Measurements from ENCODE around the gene PITX1.

The PITX1 gene

DNA sequence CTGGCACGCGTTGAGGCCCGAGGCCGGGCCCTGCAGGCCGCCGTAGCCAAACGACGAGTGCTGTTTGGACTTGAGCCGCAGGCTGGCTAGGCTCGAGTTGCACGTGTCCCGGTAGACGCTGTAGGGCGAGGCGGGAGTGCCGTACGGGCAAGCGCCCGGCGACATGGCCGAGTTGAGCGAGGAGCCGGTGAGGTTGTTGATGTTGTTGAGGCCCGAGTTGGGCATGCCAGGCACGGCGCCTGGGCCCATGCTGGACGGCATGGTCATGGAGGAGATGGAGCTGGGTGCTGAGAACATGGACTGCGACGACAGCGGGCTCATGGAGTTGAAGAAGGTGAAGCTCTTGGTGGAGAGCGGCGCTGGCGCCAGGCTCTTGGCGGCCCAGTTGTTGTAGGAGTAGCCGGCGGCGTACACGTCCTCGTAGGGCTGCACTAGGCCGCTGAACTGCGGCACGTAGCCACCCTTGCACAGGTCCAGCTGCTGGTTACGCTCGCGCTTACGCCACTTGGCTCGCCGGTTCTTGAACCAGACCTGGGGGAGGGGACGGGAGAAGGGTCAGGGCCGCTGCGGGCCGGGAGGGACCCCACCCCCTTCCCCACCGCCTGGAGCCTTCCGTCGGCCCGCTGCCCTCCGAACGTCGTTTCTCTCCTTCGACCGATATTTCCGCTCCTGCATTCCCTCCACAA is 5.1 kb downstream of the PITX1 start:
- no peak for DNase-seq (ENCODE audit: low spot score)

DNA sequence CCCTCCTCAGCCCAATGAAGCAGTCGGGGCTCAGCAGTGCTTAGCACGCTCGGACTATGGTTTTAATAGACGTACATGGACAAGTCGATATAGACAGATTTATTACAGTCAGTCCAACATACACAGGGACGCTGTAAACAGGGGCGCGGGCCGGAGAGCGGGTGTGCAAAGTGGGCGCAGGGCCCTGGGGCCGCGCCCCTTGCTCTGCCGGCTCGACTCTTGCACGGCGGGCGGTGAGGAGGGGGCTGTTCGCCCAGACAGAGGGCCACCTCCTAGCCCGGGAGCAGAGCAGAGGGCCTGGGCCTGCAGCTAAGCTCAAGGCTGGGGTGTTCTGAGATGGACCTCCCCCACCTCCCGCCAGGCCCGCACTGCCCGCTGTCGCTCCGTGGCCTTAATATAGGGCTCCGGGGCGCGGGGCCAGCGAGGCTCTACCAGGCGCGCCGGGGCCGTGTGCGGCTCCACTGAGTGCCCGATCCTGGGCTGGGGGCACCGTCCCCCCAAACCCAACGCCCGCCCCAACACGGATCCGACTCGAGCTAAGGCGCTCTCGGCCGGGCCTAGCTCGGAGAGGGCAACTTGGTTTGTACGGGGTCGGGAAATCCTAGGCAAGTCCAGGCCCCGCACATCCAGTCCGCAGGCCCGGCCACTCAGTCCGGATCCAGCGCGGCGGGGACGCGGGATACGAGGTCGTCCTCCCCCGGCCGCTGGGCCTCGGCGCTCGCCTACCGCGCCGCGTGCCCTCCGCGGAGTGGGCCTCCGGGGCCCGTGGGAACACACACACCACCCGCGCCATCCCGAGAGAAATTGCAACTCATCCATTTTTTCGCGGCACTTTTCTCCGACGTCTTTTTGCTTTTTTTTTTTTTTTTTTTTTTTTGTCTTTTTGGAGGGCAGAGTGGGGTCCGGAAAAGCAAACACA is 6.1 kb downstream of the PITX1 start:
- DNase-seq (ENCODE audit: low spot score): no peak

DNA sequence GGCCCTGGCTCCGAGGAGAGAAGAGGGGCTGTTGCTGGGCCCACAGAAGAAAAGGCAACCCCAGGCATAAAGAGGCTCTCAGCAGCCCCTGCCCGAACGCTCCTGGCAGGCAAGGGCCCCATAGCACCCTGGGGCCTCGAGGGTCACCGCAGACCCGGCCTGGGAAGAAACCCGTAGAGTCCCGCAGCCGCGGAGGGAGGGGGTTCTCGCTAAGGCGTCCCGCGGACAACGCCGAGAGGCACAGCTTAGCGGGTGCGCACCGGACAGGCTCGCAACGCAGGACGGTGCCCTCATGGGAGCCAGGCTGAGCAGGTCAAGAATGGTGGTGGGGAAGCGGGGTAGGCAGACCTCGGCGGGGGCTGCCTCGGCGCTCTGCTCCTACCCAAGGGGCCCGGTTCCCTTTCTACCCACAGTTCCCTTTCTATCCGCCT is 6.7 kb downstream of the PITX1 start:
- DNase-seq (ENCODE audit: low spot score): no peak

DNA sequence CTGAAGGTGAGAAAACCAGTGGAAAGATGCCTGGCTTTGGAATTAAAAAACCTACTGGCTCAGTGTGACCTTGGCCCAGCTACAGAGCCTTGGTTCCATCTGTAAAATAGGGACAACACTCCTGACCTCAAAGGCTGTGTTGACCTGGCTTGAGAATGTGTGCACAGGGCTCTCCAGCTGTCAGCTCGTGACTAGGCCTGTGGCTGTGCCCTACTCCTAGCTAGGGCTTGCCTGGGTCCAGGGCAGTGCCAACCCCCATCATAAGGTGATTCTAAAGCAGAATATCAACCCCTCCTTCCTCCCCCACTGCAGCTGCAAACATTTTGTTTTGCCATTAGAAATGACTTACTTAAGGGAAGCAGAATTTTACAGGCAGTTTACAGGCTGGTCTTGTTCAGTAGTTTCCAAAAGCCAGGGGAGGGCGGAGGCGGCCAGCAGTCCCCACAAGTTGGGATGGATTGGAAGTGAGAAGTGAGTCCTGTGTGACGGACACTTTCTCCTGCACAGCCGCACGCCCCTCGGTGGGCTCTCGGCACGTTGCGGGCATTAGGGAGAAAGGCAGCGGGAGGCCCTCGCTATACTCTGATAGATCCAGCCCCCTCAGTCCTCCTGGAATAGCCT is 7.3 kb downstream of the PITX1 start:
- DNase-seq (ENCODE audit: low spot score): no peak

DNA sequence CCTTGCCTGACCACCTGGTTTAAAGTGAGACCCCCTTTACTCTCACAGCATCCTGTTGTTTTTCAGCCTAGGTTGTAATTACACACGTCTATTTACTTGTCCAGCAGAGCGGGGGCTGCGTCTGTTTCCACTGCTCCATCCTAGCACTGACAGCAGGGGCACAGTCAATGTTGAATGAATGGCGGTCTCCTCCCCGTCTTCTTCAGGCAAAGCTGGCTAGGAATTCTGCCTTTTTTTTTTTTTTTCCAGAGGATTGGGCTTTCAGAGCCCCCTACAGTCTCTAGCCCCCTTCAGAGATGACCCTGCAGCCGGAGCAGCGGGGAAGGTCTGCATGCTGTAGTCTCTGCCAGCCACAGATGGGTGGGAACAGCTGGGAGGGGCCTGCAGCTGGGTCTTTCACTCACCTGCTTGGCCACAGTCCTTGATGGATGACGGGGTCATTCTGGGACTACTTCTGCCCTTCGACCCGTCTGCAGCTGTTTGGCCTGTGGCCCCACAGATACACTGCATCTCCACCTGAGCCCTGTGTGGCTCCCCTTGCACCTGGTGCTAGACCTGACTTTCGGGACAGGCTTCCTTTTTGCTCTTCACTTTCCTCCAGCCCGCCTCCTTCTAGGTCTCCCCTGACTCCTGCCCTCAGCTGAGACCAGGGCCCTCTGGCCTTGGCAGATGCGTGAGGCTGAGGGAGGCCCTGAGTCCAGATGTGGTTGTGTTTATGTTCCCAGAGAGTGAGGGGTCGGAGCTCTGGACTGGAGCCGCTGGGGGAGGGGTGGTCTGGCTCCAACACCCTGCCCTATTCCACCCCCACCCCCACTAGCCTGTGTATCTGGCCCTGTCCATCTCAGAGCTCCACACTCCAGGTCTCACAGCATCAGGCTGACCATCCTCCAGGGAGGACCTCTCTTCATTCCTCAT is 8.0 kb downstream of the PITX1 start:
- DNase-seq (ENCODE audit: low spot score): no peak

DNA sequence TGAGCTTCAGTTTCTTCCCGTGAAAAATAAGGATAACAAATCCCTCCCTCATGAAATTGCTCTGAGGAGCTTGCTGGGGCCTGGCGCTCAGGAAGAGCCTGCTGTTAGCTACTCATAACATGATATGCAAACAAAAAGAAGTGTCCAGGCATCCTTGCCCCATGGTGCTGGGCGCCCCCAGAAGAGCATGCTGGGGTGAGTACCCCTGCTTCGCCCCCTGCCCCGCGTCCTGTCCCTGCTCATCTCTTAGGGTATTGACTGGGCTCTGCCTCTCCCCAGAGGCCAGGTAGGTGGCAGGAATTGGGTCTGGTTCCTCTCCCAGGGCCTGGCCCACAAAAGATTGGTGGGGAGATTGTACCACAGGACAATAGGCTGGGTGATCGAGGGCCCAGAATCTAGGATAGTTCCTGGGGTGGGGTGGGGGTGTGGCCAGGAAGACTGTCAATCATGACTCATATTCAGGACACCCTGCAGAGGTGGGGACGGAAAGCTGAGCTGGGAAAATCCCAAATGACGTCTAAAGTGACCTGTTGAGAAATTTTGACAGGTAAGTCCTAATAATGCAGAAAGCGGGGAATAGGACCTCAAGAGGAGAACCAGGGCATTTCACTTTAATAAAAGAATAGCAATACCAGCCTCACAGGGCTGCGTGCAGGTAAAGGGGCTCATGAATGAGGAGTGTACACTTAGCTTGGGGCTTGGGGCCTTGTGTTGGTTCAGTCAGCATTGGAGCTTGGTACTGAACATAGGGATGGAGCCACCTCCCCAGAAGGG is 8.9 kb downstream of the PITX1 start:
- DNase-seq (ENCODE audit: low spot score): no peak

DNA sequence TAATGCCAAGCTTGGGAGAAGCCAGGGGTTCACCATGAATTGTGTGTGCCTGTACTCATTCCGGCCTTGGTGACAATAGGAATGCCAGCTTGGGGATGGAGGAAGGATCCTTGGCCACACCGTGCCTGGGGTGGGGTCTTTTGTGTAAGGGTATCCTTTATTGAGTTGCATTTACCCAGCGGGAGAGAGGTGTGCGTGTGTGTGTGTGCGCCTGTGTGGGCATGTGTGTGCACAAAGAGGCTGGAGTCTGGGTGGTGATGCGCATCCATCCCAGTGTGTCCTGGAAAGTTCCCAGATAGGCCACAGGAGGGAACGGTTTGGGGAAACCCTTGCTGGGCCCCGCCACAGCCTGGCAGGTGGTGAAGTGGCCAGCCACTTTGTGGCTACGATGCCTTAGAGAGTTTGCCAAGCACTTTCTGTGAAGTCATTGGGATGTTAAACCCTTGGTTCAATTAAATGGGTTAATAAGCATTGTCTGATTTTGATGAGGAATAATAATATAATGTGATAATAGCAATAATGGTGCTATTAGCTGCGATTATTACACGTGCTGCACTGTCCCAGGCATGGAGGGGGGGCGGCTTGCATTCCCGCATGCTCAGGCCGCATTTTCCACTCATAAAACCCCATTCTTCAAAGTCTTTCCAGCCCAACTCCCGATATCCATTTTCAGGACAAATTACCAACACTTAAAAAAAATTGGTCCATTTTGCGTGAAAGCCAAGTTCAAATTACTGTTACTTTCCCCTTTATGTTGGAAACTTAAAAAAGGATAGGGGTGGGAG is 13.7 kb downstream of the PITX1 start:
- DNase-seq (ENCODE audit: low spot score): no peak

DNA sequence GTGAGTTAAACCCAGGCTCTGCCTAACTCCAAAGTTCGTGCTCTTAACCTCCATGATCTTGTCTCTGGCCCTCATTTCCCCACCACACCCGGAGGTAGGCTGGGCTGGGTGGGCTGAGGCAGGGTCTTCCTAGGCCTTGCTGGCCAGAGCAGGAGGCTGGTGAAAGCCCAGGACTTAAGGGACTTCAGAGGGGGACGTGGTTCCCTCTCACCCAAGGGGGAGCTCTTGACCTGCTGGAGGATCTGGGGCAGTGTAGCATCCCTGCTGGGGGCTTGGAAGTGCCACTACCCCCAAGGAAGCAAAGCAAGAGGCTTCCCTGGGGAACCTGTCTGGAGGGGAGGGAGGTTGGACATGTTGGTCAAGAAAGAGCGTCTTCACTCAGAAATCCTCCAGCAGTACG is 14.7 kb downstream of the PITX1 start:
- DNase-seq (ENCODE audit: low spot score): no peak

DNA sequence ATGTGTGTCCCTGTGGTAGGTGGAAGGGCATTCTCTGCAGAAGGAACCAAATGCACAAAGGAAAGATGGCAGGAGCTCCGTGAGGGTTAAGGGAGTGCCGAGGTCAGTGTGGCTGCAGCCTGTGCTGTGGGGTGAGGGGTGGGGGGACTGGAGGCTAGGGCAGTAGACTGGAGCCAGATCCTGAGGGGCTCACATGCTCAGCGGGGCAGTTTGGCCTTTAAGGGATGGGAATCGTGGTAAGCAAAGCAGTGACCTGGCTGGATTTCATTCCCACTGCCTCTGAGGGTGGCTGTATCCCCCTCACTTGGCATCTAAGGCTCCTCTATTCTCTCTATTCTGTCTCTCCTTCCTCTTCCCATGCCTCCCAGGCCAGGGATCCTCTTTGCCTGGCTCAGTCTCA is 15.6 kb downstream of the PITX1 start:
- no peak for DNase-seq (ENCODE audit: low spot score)

DNA sequence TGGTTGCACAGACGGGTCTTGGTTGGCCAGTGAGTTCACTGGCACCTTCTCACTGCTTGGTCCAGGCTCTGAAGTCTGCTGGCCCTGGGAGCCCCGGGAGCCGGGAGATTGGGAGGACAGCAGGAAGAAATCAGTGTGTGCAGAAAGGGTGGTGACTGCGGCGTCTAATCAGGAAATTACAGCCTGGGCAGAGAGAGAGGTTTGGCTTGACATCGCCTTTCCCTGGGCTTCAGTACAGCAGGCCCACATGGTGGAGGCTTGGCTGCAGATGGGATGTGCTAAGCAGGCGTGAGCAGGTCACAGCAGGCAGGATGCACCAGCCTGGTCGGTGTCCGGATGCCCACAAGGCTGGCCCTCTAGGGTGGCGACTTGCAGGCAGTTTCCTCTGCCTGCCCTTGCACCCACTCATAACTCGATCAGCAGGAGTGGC is 17.2 kb downstream of the PITX1 start:
- no peak for DNase-seq (ENCODE audit: low spot score)

DNA sequence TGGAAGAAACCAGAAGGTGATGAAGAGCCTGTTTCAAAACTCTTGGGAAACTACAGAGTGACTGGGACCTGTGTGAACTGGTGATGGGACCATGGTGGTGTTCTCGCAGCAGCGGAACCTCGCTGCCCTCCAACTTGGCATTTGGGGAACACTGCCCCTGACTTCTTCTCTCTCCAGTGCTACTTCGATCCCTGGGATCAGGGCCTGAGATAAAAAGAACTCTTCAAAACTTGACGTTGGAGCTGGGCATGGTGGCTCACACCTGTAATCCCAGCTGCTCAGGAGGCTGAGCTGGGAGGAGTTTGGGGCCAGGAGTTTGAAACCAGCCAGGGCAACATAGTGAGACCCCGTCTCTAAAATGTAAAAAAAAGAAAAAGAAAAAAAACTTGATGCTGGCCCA is 18.1 kb downstream of the PITX1 start:
- no peak for DNase-seq (ENCODE audit: low spot score)

DNA sequence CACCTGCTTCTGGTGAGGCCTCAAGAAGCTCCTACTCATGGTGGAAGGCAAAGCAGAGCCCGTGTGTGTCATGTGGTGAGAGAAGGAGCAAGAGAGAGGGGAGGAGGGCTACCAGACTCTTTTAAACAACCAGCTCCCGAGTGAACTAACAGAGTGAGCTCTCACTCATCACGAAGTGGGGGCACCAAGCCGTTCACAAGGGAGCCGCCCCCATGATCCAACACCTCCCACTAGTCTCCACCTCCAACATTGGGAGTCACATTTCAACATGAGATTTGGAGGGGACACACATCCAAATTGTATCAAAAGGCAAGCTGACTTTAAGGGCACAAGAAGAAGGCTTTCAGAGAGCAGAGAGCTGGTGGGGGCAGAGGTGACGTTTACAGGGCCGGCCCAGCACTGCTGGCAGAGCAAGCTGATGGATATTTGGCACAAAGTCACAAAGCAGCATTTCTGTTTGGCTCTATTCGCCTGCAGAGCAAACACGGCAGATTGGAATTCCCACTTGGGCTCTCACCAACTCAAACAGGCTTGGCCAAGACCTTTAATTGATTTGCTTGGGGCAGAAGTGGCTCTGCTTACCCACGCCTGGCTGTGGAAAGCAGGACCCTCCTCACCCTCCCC is 20.0 kb downstream of the PITX1 start:
- no peak for DNase-seq (ENCODE audit: low spot score)

DNA sequence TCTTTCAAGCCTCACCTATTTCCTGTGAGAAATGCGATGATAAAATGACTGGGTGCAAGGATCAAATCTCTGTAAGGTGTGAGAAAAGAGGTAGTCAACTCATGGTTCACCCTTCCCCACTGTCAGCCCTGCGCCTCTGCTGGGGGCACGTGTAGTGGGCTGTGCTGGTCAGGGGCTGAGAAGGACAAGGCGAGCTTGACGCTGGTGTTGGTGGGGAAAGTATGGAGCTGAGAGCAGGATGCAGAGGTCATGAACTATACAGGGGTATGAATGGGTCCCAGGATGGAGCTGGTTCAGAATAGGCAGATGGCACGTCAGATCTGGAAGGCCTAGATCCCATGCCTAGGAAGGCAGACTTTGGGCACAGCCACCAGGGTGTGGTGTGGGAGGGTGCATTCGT is 20.6 kb downstream of the PITX1 start:
- DNase-seq (ENCODE audit: low spot score): no peak

DNA sequence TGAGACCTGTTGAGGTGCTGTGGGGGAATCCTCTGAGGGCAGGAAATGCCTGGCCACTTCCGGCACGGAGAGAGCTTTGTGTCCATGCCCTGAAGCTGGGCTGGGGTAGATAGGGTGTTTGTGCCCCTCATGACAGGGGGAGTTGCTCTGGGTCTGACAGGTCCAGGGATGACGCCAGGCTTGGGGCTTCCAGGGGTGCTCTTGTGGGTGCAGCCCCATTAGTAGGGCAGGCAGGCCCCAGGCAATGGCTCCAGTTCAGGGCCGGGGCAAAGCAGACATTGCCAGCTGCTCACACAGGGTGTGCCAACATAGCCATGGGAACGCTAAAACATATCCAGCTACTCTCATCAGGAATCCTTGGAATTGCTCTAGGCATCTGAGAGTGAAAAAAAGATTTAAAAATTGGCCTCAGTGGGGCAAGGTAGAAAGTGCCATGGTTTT is 21.1 kb downstream of the PITX1 start:
- no peak for DNase-seq (ENCODE audit: low spot score)

DNA sequence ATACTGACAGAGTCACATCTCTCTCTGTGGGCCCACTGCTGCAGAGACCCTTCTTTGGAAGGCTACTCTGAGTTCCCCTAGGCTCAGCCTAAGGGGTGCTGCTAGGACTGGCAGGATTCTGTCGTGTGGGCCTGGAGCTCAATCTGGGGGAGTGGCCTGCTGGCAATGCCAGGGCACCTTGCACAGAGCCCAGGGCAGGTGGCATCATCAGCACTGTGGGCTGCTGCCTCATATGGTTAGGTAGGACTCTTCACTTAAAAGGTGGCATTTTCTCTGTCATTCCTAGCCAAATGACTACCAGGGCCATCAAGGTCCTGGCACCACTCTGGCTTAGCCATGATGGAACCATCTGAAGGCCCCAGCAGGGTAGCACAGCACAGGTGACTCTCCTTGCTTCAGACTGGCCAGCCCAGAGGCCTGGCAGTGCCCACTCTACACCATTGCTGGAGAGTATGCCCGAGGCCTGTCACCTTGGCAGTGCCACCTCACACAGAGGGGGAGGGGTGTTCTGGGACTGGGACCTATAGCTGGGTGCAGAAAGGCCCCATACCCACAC is 21.9 kb downstream of the PITX1 start:
- DNase-seq (ENCODE audit: low spot score): no peak

DNA sequence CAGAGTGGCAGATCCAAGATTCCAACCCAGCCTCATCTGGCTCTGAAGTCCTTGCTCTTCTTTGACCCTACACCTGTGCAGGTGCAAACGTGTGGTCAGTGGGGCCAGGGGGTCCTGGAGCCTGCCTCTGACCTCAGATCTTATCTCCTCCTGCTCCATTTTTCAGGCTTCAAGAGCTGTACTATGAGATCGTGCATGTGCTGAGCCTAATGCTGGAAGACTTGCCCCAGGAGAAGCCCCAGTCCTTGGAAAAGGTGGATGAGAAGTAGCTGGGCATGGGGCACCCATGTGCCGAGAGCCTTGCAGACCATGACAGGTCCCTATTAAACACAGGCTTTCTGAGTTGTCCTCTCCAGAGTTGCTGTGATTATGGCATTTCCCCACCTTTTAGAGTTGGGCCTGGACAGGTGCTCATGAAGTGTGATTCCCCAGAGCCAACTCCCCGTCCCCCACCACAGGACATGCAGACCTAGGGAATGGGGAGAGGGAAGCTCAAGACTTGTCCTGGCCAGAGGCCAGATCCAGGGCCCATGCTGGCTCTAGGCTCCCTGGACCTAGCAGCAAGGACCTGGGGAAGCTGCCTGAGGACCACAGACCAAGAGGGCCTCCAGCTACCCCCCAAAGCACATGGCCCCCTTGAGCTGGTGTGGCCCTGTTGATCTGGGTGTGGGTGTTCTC is 22.5 kb downstream of the PITX1 start:
- DNase-seq (ENCODE audit: low spot score): no peak

DNA sequence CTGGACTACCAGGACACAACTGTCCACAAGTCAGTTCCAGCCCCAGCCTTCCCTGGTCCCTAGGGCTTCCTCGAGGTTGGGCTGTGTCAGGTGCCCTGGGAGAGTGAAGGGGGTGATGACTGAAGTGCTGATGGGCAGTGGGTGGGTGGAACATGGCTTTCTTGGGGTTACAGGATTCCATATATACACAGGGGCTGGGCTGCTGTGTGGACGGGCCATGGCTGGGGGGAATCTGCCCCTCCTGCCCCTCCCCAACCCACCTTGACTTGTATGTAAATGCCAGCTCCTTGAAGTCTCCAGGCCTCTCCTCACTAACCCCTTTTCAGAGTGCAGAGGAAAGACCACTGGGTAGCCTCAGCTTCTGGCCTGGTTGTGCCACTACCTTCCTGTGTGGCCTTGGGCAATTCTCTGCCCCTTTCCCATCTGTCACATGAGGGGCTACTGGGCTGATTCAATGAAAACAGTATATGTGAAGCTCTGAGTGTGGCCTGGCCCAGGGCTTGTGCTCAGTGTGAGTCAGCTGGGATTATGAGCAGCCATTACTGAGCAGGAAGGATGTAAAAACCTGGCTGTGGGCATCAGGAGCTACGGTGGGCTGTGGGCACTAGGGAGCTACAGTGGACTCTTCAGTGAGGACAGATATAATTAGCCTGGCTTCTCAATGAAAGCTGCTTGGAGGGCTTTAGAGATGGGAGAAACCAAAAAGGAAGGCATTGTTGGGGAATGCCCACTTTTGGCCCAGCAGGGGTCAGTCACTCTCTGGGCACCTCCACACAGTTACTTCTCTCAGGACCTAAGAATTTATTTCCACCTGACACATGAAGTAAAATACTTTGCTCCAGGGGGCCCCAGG is 23.3 kb downstream of the PITX1 start:
- DNase-seq (ENCODE audit: low spot score): no peak
